Epithelial cell of prostate (primary cell): ENCODE results near the gene CELA3B.

Source experiments
- DNase-seq: peaks from one replicate; pipeline ENCODE4 v3.0.0-alpha.2; 2011; ENCODE audit warnings: low read depth, low spot score
- H3K27ac ChIP-seq: fragments of 450-650 bp; 2 replicates; pipeline ENCODE4 v1.5.1; 2017; ENCODE audit warnings: mild to moderate bottlenecking

CELA3B gene

DNA sequence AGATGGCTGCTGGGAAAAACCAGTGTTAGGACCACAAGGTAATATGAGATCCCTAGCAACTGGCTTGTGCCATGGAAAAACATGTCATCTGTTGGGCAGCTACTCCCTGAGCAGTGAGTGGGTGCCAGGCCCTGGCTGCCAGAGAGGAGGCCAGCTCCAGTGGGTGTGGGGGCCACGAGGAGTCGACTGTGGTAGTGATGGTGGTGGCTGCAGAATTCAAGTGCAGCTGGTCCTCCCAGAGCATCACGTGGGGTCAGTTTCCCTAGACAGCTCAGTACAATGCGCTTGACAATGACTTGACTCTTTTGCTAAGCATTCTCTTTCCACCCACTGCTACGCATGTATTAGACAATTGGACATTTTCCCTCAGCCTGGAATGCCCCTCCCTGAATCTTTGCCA is 61.2 kb downstream of the CELA3B start:
- no peak overlapping the region for H3K27ac ChIP-seq
- no peak for DNase-seq
